Left colon (tissue), 2 donors: ENCODE measurements around the gene CRYBB2. TPM values are rescaled to one million over a fixed set of nuclear protein-coding genes. Genes with fewer than 3 reads are reported as not detected.
"Not testable (repeated sequence)": the region's sequence is repeated elsewhere in the genome, so short reads cannot be mapped to it uniquely, and the experiment has no call there.

ENCODE experiments used
- ATAC-seq: fragments of 200-7000 bp; cut with Tn5 transposase; one replicate; pipeline ENCODE4 v1.9.1; 2020; ENCODE audit warnings: mild to moderate bottlenecking, moderate library complexity
- DNase-seq, 2 donors: peaks; one replicate each; pipeline ENCODE4 v3.0.0-alpha.2; 2020
- intact Hi-C, 2 donors: fragments of 100-400 bp; cut with DNase I in 1 of 2; cut with micrococcal nuclease in 1 of 2; formaldehyde crosslinking; loops; one replicate each; pipeline versions ENCODE4 v1.11.2 to v1.14.0; 2022; cut with DNase I, micrococcal nuclease
- total RNA-seq, 2 donors: library from RNA; stranded (reverse); fragmentation: NEBNext Ultra II Directional; extraction: Animal tissue kit (Norgen Biotek cat#: 25700); gene quantifications; one replicate each; pipeline ENCODE4 v1.2.1, GENCODE V29; 2021
- donor health status: DM: no; HTN: no; CAD: no.
- donor health status: DM: yes; HTN: yes; CAD: no.

The CRYBB2 gene
- total RNA-seq, 2 donors from 2014 or later, result 0.37 to 0.67 TPM

- intact Hi-C loops, result no loop called here
- no peak for DNase-seq
- ATAC-seq, result no peak
These were observed 23.1 kb upstream of the CRYBB2 start for GRCh38 chr22:25196326-25196725.

GRCh38 chr22:25197340-25197739 lies 22.1 kb upstream of the CRYBB2 start:
- DNase-seq, result no peak
- ATAC-seq, result no peak
- intact Hi-C loops, result no loop called here

- intact Hi-C loops, result no loop called here
- ATAC-seq (no peak), DNase-seq (no peak)
These were observed 19.5 kb upstream of the CRYBB2 start, which contains the start of gene CRYBB3 for GRCh38 chr22:25199731-25200520. CRYBB3 (plus strand) TSS chr22:25199858; CDS start chr22:25201397, 1,539 bp downstream.

- intact Hi-C loops, result no loop called here
- DNase-seq (no peak), ATAC-seq (peak; percentile 22)
These were observed 18.5 kb upstream of the CRYBB2 start for GRCh38 chr22:25200967-25201366.

GRCh38 chr22:25201557-25202273 lies 17.7 kb upstream of the CRYBB2 start:
- intact Hi-C loops, result no loop called here
- DNase-seq, result no peak
- ATAC-seq, result no peak

GRCh38 chr22:25202290-25202921 lies 17.0 kb upstream of the CRYBB2 start:
- intact Hi-C loops, result no loop called here
- DNase-seq, result peak in 1 of 2 donors; percentile 58
- ATAC-seq, result peak; percentile 70

GRCh38 chr22:25203082-25203481 lies 16.4 kb upstream of the CRYBB2 start:
- intact Hi-C loops, result no loop called here
- DNase-seq, result no peak
- no peak for ATAC-seq

GRCh38 chr22:25204547-25204946 lies 14.9 kb upstream of the CRYBB2 start:
- intact Hi-C loops, DNase-seq, ATAC-seq: not testable (repeated sequence)

- DNase-seq (no peak), ATAC-seq (no peak)
- intact Hi-C loops, result no loop called here
These were observed 13.6 kb upstream of the CRYBB2 start for GRCh38 chr22:25205847-25206246.

GRCh38 chr22:25206998-25207397 lies 12.4 kb upstream of the CRYBB2 start:
- DNase-seq (no peak), ATAC-seq (no peak)
- intact Hi-C loops, result no loop called here

GRCh38 chr22:25207553-25208157 lies 11.8 kb upstream of the CRYBB2 start:
- intact Hi-C loops, result no loop called here

GRCh38 chr22:25208328-25208727 lies 11.1 kb upstream of the CRYBB2 start:
- DNase-seq, result no peak
- intact Hi-C loops, result no loop called here
- ATAC-seq, result no peak

More at GRCh38 chr22:25207553-25208157, 11.8 kb upstream of the CRYBB2 start:
- DNase-seq (no peak), ATAC-seq (no peak)

GRCh38 chr22:25208743-25209505 lies 10.5 kb upstream of the CRYBB2 start:
- ATAC-seq (no peak), DNase-seq (no peak)
- intact Hi-C loops, result no loop called here

- DNase-seq (no peak), ATAC-seq (no peak)
- intact Hi-C loops, result no loop called here
These were observed 8.6 kb upstream of the CRYBB2 start for GRCh38 chr22:25210793-25211192.

GRCh38 chr22:25212337-25212736 lies 7.1 kb upstream of the CRYBB2 start:
- DNase-seq (no peak), ATAC-seq (no peak)
- intact Hi-C loops, result no loop called here

- intact Hi-C loops, result no loop called here
- DNase-seq (no peak), ATAC-seq (no peak)
These were observed 6.2 kb upstream of the CRYBB2 start for GRCh38 chr22:25213221-25213620.

GRCh38 chr22:25216230-25216629 lies 3.2 kb upstream of the CRYBB2 start:
- ATAC-seq, result no peak
- intact Hi-C loops, result no loop called here
- DNase-seq, result no peak

- intact Hi-C loops, result no loop called here
- DNase-seq (no peak), ATAC-seq (no peak)
These were observed 556 bp downstream of the CRYBB2 start for GRCh38 chr22:25219948-25220442.
